ENCODE results near the gene EXOC2.

GRCh38 chr6:731924-732323 is 39.0 kb upstream of the EXOC2 start:
- TF ChIP-seq, protein P1, sequence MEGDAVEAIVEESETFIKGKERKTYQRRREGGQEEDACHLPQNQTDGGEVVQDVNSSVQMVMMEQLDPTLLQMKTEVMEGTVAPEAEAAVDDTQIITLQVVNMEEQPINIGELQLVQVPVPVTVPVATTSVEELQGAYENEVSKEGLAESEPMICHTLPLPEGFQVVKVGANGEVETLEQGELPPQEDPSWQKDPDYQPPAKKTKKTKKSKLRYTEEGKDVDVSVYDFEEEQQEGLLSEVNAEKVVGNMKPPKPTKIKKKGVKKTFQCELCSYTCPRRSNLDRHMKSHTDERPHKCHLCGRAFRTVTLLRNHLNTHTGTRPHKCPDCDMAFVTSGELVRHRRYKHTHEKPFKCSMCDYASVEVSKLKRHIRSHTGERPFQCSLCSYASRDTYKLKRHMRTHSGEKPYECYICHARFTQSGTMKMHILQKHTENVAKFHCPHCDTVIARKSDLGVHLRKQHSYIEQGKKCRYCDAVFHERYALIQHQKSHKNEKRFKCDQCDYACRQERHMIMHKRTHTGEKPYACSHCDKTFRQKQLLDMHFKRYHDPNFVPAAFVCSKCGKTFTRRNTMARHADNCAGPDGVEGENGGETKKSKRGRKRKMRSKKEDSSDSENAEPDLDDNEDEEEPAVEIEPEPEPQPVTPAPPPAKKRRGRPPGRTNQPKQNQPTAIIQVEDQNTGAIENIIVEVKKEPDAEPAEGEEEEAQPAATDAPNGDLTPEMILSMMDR (IDR thresholded peaks at IDR 0.05), result no peak
- TF ChIP-seq POLR2A (IDR thresholded peaks at IDR 0.05), result no peak

Data from adrenal gland (tissue), 5 donors.